T-helper 22 cell (primary cell): ENCODE data around the gene RAD51B.

ENCODE experiments used
- DNase-seq: peaks from one replicate; pipeline ENCODE4 v3.0.0-alpha.2; 2020; ENCODE audit warnings: low read depth

Gene RAD51B

GRCh38 chr14:68145539-68145938 lies 326.0 kb downstream of the RAD51B start:
- DNase-seq, result no peak

- DNase-seq, result no peak
Measured at GRCh38 chr14:68146818-68147217, 327.2 kb downstream of the RAD51B start.

DNA sequence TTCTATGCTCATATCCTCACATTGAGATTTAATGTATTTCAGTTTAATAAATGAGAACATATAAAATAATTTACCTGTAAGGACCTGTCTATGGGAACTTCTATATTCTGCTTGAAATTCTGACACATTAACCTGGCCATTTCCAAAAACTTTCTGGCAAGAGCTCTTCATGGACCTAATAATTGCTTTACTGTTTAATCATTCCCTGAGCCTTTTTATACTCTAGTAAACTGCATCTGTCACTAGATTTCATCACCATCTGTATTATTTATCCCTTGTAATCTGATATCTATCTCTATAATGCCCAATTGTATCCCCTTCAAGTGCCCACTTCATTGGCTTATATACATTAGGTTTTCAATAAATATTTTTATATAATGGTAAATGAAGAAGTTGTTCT lies 327.7 kb downstream of the RAD51B start:
- no peak for DNase-seq

- DNase-seq, result no peak
Measured at GRCh38 chr14:68148276-68148675, 328.7 kb downstream of the RAD51B start.

DNA sequence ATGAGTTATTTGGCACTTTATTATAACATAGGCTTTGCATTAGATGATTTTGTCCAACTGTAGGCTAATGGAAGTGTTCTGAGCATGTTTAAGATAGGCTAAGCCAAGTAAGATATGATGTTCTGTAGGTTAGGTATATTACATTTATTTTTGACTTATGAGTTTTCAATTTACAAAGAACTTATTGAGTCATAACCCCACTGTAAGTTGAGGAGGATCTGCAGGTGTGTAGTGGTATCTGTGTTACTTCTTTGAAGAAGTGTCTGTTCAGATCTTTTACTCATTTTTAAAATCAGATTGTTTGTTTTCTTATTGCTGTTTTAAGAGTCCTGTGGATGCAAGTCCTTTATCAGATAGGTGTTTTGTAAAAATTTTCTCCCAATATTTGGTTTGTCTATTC lies 329.2 kb downstream of the RAD51B start:
- DNase-seq, result no peak

DNA sequence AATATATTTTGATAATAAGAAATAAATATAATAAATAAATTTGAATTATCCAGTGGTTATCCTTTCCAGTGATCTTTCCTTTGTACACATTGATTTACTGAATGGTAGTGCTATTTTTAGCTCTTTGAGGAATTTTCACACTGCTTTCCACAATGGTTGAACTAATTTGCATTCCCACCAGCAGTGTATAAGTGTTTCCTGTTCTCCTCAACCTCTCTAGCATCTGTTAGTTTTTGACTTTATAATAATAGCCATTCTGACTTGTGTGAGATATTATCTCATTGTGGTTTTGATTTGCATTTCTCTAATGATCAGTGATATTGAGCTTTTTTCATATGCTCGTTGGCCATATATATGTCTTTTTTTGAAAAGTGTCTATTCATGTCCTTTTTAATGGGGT lies 333.7 kb downstream of the RAD51B start:
- DNase-seq, result no peak

- no peak for DNase-seq
Measured at GRCh38 chr14:68154275-68154674, 334.7 kb downstream of the RAD51B start.

DNA sequence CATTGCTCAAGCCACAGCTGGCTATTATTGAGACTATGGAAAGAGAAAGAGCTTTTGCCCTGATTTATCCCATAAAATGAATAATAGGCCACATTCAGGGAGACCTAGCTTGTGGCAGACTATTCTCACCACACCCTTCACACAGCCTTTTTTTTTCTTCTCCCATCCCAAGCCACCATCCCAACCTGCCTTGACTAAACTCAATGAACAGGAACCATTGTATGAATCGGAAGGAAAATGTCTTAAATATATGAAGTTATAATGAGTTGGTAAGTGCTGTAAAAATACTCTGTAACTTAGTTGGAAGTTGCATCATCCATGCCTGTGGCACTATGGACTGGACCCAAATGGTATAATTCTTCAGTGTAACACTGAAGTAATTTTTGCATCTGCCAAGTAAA lies 338.4 kb downstream of the RAD51B start:
- no peak for DNase-seq

- no peak for DNase-seq
Measured at GRCh38 chr14:68158640-68159039, 339.1 kb downstream of the RAD51B start.

DNA sequence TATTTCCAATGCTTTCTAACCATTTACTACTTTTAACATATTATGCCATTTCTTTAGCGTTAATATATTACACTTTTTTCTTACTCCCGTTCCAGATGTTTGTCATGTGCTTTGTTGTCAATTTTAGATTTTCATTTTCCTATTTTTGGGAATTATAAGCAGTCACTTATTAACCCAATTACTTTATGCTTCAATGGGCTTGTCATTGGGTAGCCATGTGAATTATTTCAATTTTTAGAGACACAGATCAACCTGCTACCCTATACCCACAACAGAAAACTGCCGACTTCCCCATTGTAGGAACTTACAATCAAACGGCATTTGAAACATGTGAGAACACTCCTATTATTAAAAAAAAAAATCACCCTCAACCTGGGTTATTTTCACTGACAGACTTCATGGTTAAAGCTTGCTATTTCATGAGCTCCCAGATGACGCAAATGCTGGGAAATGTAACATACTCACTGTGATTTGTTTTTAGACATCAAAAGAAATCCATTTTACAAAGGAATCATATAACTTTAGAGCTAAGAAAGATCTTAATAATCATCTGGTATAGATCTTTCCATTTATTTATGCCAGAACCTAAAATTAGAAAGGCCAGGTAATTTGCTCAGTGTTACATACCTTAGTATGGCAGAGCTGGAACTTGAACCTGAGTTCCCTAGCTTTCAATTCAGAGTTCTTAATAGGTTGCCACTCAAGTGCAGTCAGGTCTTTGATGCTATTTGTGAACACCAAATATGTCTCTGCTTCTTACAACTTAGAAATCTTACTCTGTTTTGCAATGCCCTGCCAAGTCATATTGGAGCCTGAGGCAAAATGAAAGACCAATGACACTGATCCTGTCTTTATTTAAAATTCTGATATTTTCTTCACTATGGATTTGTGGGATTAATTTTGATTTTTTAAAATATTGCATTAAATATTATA lies 340.4 kb downstream of the RAD51B start:
- DNase-seq, result no peak

- DNase-seq, result no peak
Measured at GRCh38 chr14:68160779-68161546, 341.4 kb downstream of the RAD51B start.

GRCh38 chr14:68162887-68163286 lies 343.3 kb downstream of the RAD51B start:
- no peak for DNase-seq

DNA sequence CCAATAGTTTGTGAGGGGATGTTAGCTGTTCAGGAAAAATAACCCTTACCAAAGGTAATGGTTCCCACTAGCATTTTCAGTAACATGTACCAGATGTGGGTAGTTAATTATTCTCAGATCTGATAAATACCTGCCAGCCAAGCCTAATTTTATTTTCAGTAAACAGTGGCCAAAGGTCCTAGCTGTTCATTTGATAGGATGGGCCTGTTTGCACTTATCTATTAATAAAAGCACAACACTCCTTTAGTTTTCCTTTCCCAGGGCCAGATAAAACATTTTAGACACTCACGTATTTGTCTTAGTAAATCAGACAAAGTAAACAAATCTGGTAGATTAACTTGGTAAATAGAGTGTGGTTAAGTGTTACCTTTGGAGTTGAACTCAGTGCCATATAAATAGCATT lies 345.1 kb downstream of the RAD51B start:
- DNase-seq, result no peak

- DNase-seq, result no peak
Measured at GRCh38 chr14:68165274-68165843, 345.8 kb downstream of the RAD51B start.

DNA sequence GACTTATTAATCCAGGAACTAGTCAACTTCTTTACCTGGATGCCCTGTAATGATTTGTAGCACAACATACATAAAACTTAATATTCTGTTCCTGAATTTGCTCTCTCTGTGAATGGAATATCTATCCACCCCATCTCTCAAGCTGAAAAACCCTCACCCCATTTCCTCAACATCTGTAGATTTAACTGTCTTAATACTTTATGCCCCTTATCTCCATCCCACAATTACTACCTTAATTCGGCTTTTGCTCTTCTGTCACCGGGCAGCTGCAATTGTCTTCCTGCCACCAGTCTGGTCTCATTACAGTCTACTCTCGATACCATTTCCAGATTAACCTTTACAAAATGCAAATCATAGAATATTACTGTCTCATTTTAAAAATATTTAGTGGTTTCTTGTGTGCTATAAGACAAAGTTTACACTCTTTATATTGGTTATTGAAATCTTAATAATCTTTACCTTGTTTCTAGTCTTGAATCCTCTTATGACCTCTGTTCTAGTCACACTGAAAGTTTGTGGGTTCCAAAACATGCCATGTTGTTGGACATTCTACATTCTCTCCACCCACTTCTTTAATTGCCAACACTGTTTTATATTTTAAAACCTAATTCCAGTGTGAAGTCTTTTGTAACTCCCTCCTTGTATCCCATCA lies 347.3 kb downstream of the RAD51B start:
- no peak for DNase-seq

- DNase-seq, result no peak
Measured at GRCh38 chr14:68167383-68168087, 348.0 kb downstream of the RAD51B start.

DNA sequence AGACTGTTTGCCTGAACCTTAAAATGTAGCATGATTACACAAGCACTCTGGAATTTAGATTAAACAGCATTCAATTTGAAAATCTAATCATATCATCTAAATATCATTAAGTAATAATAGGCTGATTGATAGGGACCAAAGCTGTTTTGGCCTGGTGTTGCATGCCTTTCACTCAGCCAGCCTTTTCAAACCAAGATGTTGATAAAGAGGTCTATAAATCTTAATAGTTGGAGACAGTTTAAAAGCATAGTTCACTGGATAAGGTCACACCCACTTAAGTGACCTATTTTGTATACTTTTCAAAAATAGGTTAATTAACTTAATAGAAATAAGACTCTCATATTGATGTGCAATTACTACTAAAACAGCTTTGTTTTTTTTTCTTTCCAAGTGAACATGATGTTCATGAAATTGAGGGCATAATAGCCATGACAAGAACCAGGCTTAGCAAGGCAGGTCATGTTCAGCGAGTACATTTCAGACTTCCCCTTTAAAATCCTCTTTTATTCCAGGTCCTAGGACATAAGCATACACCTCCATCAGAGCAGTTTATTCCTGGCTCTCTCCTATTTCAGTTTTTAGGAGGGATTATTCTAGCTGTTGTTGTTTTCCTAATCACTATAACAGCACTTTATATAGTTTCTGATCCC lies 349.0 kb downstream of the RAD51B start:
- DNase-seq, result no peak

DNA sequence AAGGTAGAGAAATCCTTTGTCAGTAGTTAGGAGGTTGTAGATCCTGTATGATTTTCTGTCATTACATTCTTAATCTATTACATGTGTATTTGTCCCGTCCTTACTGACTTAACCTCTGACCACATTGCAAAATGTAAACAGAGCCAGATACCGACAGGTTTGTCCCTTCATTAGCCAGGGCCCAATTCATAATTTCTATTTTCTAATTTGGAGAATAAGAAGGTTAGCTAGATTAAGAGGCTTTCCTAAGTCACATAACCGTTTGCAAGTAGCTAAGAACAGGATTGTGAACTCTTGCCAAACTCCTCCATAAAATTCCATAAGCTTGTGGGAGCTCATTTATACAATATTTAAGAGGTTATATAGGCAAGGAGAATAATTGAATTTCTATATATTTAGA lies 352.6 kb downstream of the RAD51B start:
- no peak for DNase-seq

- no peak for DNase-seq
Measured at GRCh38 chr14:68172627-68173026, 353.0 kb downstream of the RAD51B start.

GRCh38 chr14:68173227-68173972 lies 353.8 kb downstream of the RAD51B start:
- DNase-seq, result no peak
